Right lobe of liver (tissue), 4 donors: Measurements from ENCODE around the gene CXCL11.

Source experiments
- CTCF ChIP-seq, 4 donors: fragments of 200-600 bp in 3 of 4; fragments of 450-650 bp in 1 of 4; IDR thresholded peaks; one replicate each; pipeline versions ENCODE4 v1.5.1 to v1.8.0; 2016 to 2022; ENCODE audit warnings: antibody characterized with exemption in 4 of 4, mild to moderate bottlenecking in 2 of 4
- POLR2A ChIP-seq: fragments of 450-650 bp; IDR thresholded peaks from one replicate; pipeline ENCODE4 v1.6.1; 2017; ENCODE audit warnings: antibody characterized with exemption, mild to moderate bottlenecking
- donor health status: DM: no; HTN: no; CAD: no.
- donor health status: DM: no; HTN: no; CAD: no.
- donor health status: DM: no; HTN: yes; CAD: no.

GRCh38 chr4:76013540-76013939 is 22.3 kb downstream of the CXCL11 start:
- TF ChIP-seq POLR2A (no peak), CTCF (IDR thresholded peaks at IDR 0.05) (no peak)
